Non-pigmented ciliary epithelial cell (primary cell): ENCODE measurements around the gene TMEM255B.
"Not testable (repeated sequence)": the region's sequence is repeated elsewhere in the genome, so short reads cannot be mapped to it uniquely, and the experiment has no call there.

Experiments used
- DNase-seq: peaks from one replicate; pipeline ENCODE4 v3.0.0-alpha.2; 2010; ENCODE audit warnings: low read depth

Gene TMEM255B

GRCh38 chr13:113734826-113735125, 24.2 kb upstream of the TMEM255B start:
- DNase-seq, result no peak

- no peak for DNase-seq
These were observed 23.8 kb upstream of the TMEM255B start for GRCh38 chr13:113735194-113735593.

GRCh38 chr13:113735750-113736149, 23.3 kb upstream of the TMEM255B start:
- no peak for DNase-seq

DNA sequence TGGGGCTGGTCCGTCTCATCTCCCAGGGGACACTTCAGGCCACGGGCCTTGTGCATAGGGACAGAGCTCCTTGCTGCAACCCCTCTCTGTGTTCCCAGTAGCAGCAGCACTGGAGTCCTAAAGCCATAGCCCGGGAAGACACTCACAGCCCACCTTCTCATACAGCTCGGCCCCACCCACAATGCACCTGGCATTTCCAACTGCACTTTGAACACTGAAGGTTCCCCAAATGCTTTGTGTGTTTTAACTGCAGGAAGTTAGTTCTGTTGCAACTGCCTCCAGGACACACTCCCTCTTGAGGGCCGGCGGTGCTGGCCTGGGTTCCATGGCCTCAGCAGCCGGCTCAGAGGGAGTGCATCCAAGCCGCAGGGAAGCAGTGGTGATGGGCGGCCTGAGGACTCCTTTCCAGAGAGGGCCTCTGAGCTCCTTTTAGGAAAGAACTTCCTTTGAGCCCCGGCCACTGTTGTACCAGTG, 22.7 kb upstream of the TMEM255B start:
- DNase-seq, result no peak

DNA sequence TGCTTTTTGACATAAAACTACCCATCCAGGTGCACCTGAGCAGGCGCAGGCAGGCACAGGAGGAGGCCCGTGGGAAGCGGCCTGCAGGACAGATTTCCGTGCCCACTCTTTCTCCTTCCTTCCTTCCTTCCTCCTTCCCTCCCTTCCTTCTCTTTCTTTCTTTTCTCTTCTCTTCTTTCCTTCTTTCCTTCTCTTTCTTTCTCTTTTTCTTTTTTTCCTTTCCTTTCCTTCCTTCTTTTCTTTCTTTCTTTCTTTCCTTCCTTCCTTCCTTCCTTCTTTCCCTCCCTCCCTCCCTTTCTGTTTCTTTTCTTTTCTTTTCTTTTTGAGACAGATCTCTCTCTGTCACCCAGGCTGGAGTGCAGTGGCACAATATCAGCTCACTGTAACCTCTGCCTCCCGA, 21.2 kb upstream of the TMEM255B start:
- DNase-seq, result no peak

GRCh38 chr13:113739527-113740285, 19.3 kb upstream of the TMEM255B start:
- no peak for DNase-seq

GRCh38 chr13:113740286-113740556, 18.8 kb upstream of the TMEM255B start:
- no peak for DNase-seq

DNA sequence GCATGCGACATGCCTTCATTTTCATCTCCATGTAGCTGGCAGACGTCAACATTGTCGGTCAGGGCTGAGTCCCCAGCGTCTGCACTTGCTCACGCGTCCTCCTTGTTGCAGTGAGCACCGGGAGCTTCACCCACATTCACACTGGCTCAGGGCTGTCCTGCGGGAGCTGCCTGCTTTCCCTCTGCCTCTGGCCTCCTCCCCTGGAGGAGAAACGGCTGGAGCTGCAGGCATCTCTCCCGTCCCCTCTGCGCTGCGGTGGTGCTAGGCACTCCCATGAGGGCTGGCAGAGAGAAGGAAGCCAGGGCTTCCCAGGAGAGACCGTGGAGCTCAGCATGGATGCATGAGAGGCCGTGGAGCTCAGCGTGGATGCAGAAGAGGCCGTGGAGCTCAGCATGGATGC, 18.4 kb upstream of the TMEM255B start:
- DNase-seq, result no peak

- DNase-seq, result no peak
These were observed 17.8 kb upstream of the TMEM255B start for GRCh38 chr13:113741191-113741668.

GRCh38 chr13:113742000-113742441, 17.0 kb upstream of the TMEM255B start:
- no peak for DNase-seq

GRCh38 chr13:113742445-113743120, 16.4 kb upstream of the TMEM255B start:
- DNase-seq, result no peak

- DNase-seq, result no peak
These were observed 15.4 kb upstream of the TMEM255B start for GRCh38 chr13:113743366-113744195.

DNA sequence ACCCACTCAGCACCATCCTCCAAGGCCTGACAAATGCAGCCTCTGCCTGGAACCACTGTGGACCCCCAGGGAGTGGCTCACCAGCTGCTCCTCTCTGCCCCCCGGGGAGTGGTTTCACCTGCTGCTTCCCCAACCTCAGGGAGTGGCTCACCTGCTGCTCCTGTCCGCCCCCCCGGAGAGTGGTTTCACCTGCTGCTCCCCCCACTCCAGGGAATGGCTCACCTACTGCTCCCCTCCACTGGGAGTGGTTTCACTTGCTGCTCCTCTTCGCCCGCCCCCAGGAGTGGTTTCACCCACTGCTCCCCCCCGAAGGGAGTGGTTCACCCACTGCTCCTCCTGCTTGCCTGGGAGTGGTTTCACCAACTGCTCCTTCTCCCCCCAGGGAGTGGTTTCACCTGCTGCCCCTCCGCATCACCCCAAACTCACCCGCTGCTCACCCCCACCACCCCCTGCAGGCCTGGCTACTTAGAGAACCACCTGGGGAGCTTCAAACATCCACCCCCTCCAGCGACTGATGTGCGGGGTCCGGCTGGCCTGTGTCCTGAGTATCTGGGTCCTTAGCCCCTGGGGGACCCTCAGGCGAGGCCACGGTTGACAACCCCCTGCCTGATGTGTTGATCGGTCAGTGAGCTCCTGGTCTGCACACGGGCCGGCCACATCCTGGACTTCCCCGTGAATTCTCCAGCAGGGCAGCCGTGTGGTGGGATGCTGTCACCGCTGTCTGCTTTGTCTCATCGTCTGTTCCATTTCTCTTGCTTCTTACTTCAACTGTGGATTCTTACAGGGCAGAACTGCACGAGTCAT, 14.6 kb upstream of the TMEM255B start:
- no peak for DNase-seq

DNA sequence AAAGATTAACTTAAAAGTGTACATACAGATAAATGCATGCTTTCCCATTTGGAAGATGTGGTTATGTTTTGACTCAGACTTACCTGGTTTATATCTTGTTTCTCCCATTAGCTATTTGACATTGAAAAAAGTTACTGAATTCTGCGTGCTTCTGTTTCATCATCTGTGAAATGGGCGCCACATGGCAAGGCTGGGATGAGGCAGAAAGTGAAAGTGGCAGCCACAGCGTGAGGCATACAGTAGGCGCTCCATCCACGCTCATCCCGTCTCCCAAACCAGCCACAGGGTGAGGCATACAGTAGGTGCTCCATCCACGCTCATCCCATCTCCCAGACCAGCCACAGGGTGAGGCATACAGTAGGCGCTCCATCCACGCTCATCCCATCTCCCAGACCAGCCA, 14.0 kb upstream of the TMEM255B start:
- no peak for DNase-seq

DNA sequence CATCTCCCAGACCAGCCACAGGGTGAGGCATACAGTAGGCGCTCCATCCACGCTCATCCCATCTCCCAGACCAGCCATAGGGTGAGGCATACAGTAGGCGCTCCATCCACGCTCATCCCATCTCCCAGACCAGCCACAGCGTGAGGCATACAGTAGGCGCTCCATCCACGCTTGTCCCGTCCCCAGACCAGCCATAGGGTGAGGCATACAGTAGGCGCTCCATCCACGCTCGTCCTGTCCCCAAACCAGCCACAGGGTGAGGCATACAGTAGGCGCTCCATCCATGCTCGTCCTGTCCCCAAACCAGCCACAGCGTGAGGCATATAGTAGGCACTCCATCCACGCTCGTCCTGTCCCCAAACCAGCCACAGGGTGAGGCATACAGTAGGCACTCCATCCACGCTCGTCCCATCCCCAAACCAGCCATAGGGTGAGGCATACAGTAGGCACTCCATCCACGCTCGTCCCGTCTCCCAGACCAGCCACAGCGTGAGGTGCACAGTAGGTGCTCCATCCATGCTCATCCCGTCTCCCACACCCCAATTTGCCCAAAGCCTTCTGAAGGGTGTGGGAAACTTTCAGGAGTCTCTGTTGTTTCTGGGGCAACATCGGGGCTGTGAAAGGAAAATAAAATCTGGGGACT, 13.4 kb upstream of the TMEM255B start:
- not testable (repeated sequence) for DNase-seq

DNA sequence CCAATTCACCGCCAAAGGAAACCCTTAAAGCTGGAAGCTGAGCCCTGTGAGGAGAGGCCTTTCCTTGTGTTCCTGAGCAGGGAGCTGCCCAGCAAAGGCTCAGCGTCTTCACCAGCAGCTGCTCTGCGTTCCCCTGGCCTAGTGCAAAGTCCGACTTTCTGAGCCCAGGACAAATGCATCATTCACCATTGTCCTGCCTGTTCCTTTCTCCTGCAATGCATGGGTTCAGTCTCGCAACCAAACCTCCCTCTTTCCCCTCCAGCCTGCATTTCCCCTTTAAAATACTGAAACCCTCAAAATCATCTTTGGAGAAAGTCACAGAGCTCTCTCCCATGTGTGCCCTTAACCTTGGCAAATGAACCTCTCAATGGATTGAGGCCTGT, 12.9 kb upstream of the TMEM255B start:
- no peak for DNase-seq

- DNase-seq, result no peak
These were observed 12.4 kb upstream of the TMEM255B start for GRCh38 chr13:113746671-113747070.

GRCh38 chr13:113747291-113747833, 11.7 kb upstream of the TMEM255B start:
- no peak for DNase-seq

DNA sequence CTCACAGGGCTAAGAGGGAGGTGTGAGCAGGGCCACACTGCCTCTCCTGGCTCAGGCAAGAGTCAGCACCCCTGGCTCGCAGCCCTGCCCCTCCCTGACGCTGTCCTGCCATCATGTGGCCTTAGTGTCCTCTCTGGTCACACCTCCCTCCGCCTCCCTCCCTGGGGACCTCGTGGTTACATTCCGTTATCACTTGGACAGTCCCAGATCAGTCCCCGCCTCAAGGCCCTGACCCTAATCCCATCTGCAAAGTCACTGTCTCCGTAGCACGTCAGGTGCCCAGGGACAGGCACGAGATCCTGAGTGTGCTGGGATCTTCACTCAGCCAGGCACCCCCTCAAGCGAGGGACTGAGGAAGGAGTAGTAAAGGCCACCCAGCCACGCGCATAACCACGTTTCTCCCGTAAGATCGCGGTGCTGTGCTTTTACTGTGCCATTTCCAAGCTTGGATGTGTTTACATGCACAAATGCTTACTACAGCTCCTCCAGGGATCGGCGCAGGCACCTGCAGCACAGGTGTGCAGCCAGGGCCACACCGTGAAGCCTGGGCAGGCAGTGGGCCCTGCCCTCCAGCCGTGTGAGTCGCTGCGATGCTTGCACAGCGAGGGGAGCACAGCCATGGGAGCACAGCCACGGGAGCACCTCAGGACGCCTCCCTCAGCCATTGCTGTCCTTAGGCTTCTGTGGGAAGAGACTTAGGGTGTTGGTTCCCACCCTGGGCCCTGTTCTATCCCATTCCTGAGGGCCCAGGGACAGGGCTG, 10.7 kb upstream of the TMEM255B start:
- DNase-seq, result no peak

DNA sequence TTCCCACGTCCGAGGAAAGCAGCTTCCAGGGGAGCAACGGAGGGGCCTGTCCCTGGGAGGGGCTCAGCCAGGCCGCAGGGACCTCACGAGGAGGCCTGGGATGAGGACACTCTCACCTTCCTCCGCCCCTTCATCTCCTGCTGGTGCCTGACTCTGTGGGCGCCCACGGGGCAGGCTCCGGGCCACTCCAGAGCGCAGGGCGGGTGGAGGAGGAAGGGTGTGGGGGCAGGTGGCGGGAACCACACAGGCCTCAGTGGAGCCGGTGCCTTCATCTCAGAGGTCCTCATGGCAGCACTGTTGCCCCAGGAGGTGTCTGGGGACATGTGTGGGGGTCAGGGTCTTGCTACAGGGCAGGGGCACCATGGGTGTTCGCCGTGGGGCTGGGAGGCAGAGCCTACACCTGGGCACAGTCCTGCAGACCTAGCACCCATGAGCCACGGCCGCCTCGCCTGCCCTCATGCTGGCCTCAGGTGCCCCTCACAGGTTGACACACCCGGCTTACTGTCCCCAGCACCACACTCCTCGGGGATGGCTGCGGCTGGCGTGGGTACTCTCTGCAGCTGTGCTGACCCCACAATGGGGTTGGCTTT, 10.1 kb upstream of the TMEM255B start:
- DNase-seq, result no peak
